Activated T-helper 17 cell treated with anti-CD3 and anti-CD28 coated beads, Interleukin-2, amount 50 U/mL, for 72 hours (primary cell): ENCODE measurements around the gene CCM2L. TPM values are rescaled to one million over a fixed set of nuclear protein-coding genes. Genes with fewer than 3 reads are reported as not detected.

Experiments
- ATAC-seq: fragments of 150-1000 bp; cut with Tn5 transposase; replicated peaks from 2 replicates; pipeline ENCODE4 v1.10.0; 2021; ENCODE audit warnings: mild to moderate bottlenecking, moderate library complexity
- H3K27ac Mint-ChIP-seq: one replicate; pipeline ENCODE4 v1.8.0; 2022; ENCODE audit warnings: mixed read lengths
- H3K27me3 Mint-ChIP-seq: one replicate; pipeline ENCODE4 v1.8.0; 2022; ENCODE audit warnings: mixed read lengths
- H3K36me3 Mint-ChIP-seq: one replicate; pipeline ENCODE4 v1.8.0; 2022; ENCODE audit warnings: low read depth, mild to moderate bottlenecking, mixed read lengths
- H3K4me1 Mint-ChIP-seq: one replicate; pipeline ENCODE4 v1.8.0; 2022; ENCODE audit warnings: mixed read lengths
- H3K4me3 Mint-ChIP-seq: one replicate; pipeline ENCODE4 v1.8.0; 2022; ENCODE audit warnings: mild to moderate bottlenecking, mixed read lengths
- H3K9me3 Mint-ChIP-seq: one replicate; pipeline ENCODE4 v1.8.0; 2022; ENCODE audit warnings: mixed read lengths
- total RNA-seq, 2 donors: library from RNA; stranded (reverse); gene quantifications; one replicate each; pipeline ENCODE4 v1.2.3, GENCODE V29; 2022

The CCM2L gene
- total RNA-seq, 2 donors from 2014 or later, result not detected

- Mint-ChIP-seq H3K27me3 (peaks cover 48% of the 10 kb centered on the region), H3K4me1 (peaks cover 10% of the 10 kb centered on the region), H3K27ac (no peak overlapping the region), H3K36me3 (no peaks in the 10 kb centered on the region), H3K9me3 (no peaks in the 10 kb centered on the region), H3K4me3 (peak overlapping the region; percentile 69)
- no peak for ATAC-seq
These were observed 41.5 kb downstream of the CCM2L start for GRCh38 chr20:32051720-32052089.

GRCh38 chr20:32052090-32052777, 42.0 kb downstream of the CCM2L start, which contains the start of gene HCK:
TSS of gene HCK (plus strand) at chr20:32052242.
- peaks cover 48% of the 10 kb centered on the region for H3K27me3 Mint-ChIP-seq
- H3K27ac Mint-ChIP-seq, result no peak within 1 kb of the TSS
- no peaks in the 10 kb centered on the region for H3K36me3 Mint-ChIP-seq
- ATAC-seq, result peak; percentile 42
- H3K9me3 Mint-ChIP-seq, result no peaks in the 10 kb centered on the region
- peaks cover 10% of the 10 kb centered on the region for H3K4me1 Mint-ChIP-seq
- H3K4me3 Mint-ChIP-seq, result peak within 1 kb of the TSS; percentile 69

GRCh38 chr20:32052778-32053362, 42.6 kb downstream of the CCM2L start:
- ATAC-seq, result no peak
- Mint-ChIP-seq H3K4me3 (no peak overlapping the region), H3K9me3 (no peaks in the 10 kb centered on the region), H3K27me3 (peaks cover 48% of the 10 kb centered on the region), H3K27ac (no peak overlapping the region), H3K4me1 (peaks cover 10% of the 10 kb centered on the region), H3K36me3 (no peaks in the 10 kb centered on the region)

GRCh38 chr20:32053648-32054047, 43.4 kb downstream of the CCM2L start:
- H3K27me3 Mint-ChIP-seq, result peaks cover 48% of the 10 kb centered on the region

GRCh38 chr20:32056708-32057483, 46.7 kb downstream of the CCM2L start:
- Mint-ChIP-seq H3K27me3 (peaks cover 39% of the 10 kb centered on the region), H3K36me3 (no peaks in the 10 kb centered on the region), H3K4me3 (no peak overlapping the region), H3K27ac (no peak overlapping the region), H3K9me3 (no peaks in the 10 kb centered on the region), H3K4me1 (peaks cover 2% of the 10 kb centered on the region)
- no peak for ATAC-seq

More at GRCh38 chr20:32053648-32054047, 43.4 kb downstream of the CCM2L start:
- peaks cover 10% of the 10 kb centered on the region for H3K4me1 Mint-ChIP-seq
- ATAC-seq, result no peak
- H3K4me3 Mint-ChIP-seq, result no peak overlapping the region
- no peaks in the 10 kb centered on the region for H3K36me3 Mint-ChIP-seq
- no peak overlapping the region for H3K27ac Mint-ChIP-seq
- H3K9me3 Mint-ChIP-seq, result no peaks in the 10 kb centered on the region

- no peaks in the 10 kb centered on the region for H3K4me1 Mint-ChIP-seq
- H3K27ac Mint-ChIP-seq, result no peak overlapping the region
- H3K27me3 Mint-ChIP-seq, result peaks cover 41% of the 10 kb centered on the region
- H3K36me3 Mint-ChIP-seq, result no peaks in the 10 kb centered on the region
- ATAC-seq, result no peak
- H3K4me3 Mint-ChIP-seq, result no peak overlapping the region
- no peaks in the 10 kb centered on the region for H3K9me3 Mint-ChIP-seq
These were observed 47.5 kb downstream of the CCM2L start for GRCh38 chr20:32057656-32058184.

- peaks cover 32% of the 10 kb centered on the region for H3K27me3 Mint-ChIP-seq
- H3K36me3 Mint-ChIP-seq, result no peaks in the 10 kb centered on the region
- H3K27ac Mint-ChIP-seq, result no peak overlapping the region
- H3K4me1 Mint-ChIP-seq, result no peaks in the 10 kb centered on the region
- H3K4me3 Mint-ChIP-seq, result no peak overlapping the region
- ATAC-seq, result no peak
- H3K9me3 Mint-ChIP-seq, result no peaks in the 10 kb centered on the region
These were observed 49.0 kb downstream of the CCM2L start for GRCh38 chr20:32059189-32059588.

GRCh38 chr20:32062776-32063170, 52.5 kb downstream of the CCM2L start:
- H3K4me1 Mint-ChIP-seq, result no peaks in the 10 kb centered on the region
- H3K4me3 Mint-ChIP-seq, result no peak overlapping the region
- H3K27ac Mint-ChIP-seq, result no peak overlapping the region
- H3K9me3 Mint-ChIP-seq, result no peaks in the 10 kb centered on the region
- peaks cover 38% of the 10 kb centered on the region for H3K27me3 Mint-ChIP-seq
- ATAC-seq, result no peak
- H3K36me3 Mint-ChIP-seq, result no peaks in the 10 kb centered on the region

GRCh38 chr20:32063695-32064094, 53.5 kb downstream of the CCM2L start:
- peaks cover 34% of the 10 kb centered on the region for H3K27me3 Mint-ChIP-seq

GRCh38 chr20:32064667-32065066, 54.4 kb downstream of the CCM2L start:
- no peak overlapping the region for H3K4me3 Mint-ChIP-seq
- H3K4me1 Mint-ChIP-seq, result no peaks in the 10 kb centered on the region
- H3K9me3 Mint-ChIP-seq, result no peaks in the 10 kb centered on the region
- no peak overlapping the region for H3K27ac Mint-ChIP-seq
- no peaks in the 10 kb centered on the region for H3K36me3 Mint-ChIP-seq
- ATAC-seq, result no peak
- peaks cover 26% of the 10 kb centered on the region for H3K27me3 Mint-ChIP-seq

More at GRCh38 chr20:32063695-32064094, 53.5 kb downstream of the CCM2L start:
- no peaks in the 10 kb centered on the region for H3K9me3 Mint-ChIP-seq
- no peaks in the 10 kb centered on the region for H3K36me3 Mint-ChIP-seq
- no peak for ATAC-seq
- no peaks in the 10 kb centered on the region for H3K4me1 Mint-ChIP-seq
- H3K27ac Mint-ChIP-seq, result no peak overlapping the region
- H3K4me3 Mint-ChIP-seq, result no peak overlapping the region

- no peaks in the 10 kb centered on the region for H3K9me3 Mint-ChIP-seq
- H3K27ac Mint-ChIP-seq, result no peak overlapping the region
- no peak overlapping the region for H3K4me3 Mint-ChIP-seq
- no peak for ATAC-seq
- H3K36me3 Mint-ChIP-seq, result no peaks in the 10 kb centered on the region
- peaks cover 13% of the 10 kb centered on the region for H3K27me3 Mint-ChIP-seq
- peaks cover 9% of the 10 kb centered on the region for H3K4me1 Mint-ChIP-seq
These were observed 57.1 kb downstream of the CCM2L start for GRCh38 chr20:32067234-32067821.

GRCh38 chr20:32068174-32068573, 57.9 kb downstream of the CCM2L start:
- Mint-ChIP-seq H3K4me3 (no peak overlapping the region), H3K27ac (no peak overlapping the region), H3K4me1 (peaks cover 9% of the 10 kb centered on the region), H3K27me3 (peaks cover 10% of the 10 kb centered on the region), H3K9me3 (no peaks in the 10 kb centered on the region), H3K36me3 (no peaks in the 10 kb centered on the region)
- no peak for ATAC-seq

- H3K4me3 Mint-ChIP-seq, result no peak overlapping the region
- no peaks in the 10 kb centered on the region for H3K9me3 Mint-ChIP-seq
- no peaks in the 10 kb centered on the region for H3K36me3 Mint-ChIP-seq
- H3K4me1 Mint-ChIP-seq, result peaks cover 9% of the 10 kb centered on the region
- no peak for ATAC-seq
- peaks cover 14% of the 10 kb centered on the region for H3K27me3 Mint-ChIP-seq
- no peak overlapping the region for H3K27ac Mint-ChIP-seq
These were observed 59.5 kb downstream of the CCM2L start for GRCh38 chr20:32069711-32070110.

- H3K4me3 Mint-ChIP-seq, result no peak overlapping the region
- no peaks in the 10 kb centered on the region for H3K36me3 Mint-ChIP-seq
- no peaks in the 10 kb centered on the region for H3K9me3 Mint-ChIP-seq
- peaks cover 14% of the 10 kb centered on the region for H3K27me3 Mint-ChIP-seq
- H3K27ac Mint-ChIP-seq, result no peak overlapping the region
- no peak for ATAC-seq
- peaks cover 9% of the 10 kb centered on the region for H3K4me1 Mint-ChIP-seq
These were observed 60.0 kb downstream of the CCM2L start for GRCh38 chr20:32070282-32070681.
